HG02588 (cell line): ENCODE results near the gene BANP.
"Not testable (repeated sequence)": the region's sequence is repeated elsewhere in the genome, so short reads cannot be mapped to it uniquely, and the experiment has no call there.

Experiments used
- ATAC-seq: cut with Tn5 transposase; IDR thresholded peaks from one replicate; pipeline ENCODE4 v1.9.1; 2021; ENCODE audit warnings: mild to moderate bottlenecking, moderate library complexity; ENCODE audit not compliant: unreplicated experiment

BANP gene

DNA sequence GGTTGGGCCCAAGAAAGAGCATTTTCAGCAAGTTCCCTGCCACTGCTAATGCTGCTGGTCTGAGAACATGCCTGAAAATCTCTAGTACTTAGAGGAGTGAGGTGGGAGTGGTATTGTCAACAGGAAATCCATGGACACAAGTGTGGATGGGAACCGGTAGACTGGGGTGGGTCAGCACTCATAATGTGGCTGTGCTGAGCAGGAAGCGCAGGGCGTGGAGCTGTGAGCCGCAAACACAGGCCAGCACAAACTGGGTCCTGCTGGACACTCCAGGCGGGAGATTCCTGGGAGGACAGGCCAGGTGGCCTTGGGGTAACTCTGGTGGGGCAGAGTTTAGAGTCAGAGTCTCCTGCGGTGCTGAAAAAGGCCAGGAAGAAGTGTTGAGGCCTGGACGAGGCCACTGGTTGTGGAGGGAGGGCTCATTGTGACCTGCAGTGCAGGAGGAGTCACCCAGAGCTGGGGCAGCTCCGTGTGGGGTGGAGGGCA lies 62.6 kb downstream of the BANP start:
- no peak for ATAC-seq

GRCh38 chr16:88014252-88014781 lies 63.1 kb downstream of the BANP start:
- ATAC-seq = no peak

- ATAC-seq = no peak
Measured at GRCh38 chr16:88014954-88015805, 63.9 kb downstream of the BANP start.

- ATAC-seq = no peak
Measured at GRCh38 chr16:88015806-88016140, 64.5 kb downstream of the BANP start.

- not testable (repeated sequence) for ATAC-seq
Measured at GRCh38 chr16:88016386-88016785, 65.2 kb downstream of the BANP start.

- no peak for ATAC-seq
Measured at GRCh38 chr16:88016964-88017363, 65.7 kb downstream of the BANP start.

- ATAC-seq = no peak
Measured at GRCh38 chr16:88017587-88018101, 66.4 kb downstream of the BANP start.

DNA sequence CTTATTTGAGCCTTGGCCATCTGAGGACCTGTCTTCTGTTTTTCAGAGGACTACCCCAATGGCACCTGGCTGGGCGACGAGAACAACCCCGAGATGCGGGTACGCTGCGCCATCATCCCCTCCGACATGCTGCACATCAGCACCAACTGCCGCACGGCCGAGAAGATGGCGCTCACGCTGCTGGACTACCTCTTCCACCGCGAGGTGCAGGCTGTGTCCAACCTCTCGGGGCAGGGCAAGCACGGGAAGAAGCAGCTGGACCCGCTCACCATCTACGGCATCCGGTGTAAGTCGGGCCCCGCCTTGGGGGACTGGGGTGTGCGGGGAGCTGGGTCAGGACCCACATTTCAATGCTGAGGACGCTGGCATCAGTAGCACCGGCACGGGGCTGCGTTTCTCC lies 67.1 kb downstream of the BANP start:
- not testable (repeated sequence) for ATAC-seq

- ATAC-seq = not testable (repeated sequence)
Measured at GRCh38 chr16:88019041-88019820, 68.0 kb downstream of the BANP start.

DNA sequence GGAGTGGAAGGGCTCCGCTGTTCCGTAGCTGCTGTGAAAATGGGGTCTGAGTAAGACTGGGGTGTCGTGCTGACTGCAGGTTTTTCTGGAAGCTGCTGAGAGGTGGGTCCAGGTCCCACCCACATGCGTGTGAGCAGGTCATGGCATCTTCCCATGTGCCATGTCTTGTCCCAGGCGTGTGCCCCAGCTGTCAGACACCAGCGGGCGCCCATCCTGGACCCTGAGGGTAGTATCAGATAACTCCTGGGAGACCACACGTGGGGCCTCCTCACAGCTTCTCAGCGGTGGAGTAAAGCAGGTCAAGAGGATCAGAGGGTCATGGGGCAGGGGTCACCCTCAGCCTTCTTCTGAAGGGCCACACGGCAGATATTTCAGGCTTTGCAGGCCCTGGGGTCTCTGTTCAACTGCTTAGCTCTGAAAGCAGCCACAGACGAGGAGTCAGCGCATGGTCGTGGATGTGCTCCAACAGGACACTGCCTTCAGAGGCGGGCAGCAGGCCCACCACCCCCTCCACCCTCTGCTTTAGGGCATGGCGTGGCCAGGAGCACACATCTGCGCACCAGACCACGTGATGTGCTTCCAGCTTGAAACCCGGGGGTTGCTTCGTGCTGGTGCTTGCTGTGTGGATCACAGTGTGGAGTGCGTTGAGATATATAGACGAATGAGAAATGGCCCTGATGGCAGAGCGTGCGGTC lies 68.7 kb downstream of the BANP start:
- no peak for ATAC-seq

DNA sequence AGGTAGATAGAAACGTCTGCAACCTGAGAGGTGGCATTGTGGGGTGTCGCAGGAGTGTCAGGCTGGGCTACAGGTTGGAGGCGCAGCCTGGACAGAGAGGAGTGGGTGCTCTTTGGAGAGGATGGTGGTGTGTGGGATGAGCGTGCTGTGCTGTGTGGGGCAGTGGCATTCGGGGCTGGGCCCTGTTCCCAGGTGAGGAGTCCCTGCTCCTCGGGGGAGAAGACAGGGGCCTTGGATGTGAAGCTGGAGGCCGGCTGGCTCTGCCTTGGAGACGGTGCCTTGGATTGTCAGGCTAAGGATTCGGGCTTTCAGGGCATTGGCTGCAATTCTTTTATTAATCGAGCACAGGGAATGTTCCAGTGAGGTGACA lies 69.3 kb downstream of the BANP start:
- no peak for ATAC-seq

GRCh38 chr16:88021041-88021970 lies 70.1 kb downstream of the BANP start:
- ATAC-seq = not testable (repeated sequence)

GRCh38 chr16:88022076-88023042 lies 71.1 kb downstream of the BANP start:
- no peak for ATAC-seq

GRCh38 chr16:88023366-88023765 lies 72.1 kb downstream of the BANP start:
- ATAC-seq = no peak

DNA sequence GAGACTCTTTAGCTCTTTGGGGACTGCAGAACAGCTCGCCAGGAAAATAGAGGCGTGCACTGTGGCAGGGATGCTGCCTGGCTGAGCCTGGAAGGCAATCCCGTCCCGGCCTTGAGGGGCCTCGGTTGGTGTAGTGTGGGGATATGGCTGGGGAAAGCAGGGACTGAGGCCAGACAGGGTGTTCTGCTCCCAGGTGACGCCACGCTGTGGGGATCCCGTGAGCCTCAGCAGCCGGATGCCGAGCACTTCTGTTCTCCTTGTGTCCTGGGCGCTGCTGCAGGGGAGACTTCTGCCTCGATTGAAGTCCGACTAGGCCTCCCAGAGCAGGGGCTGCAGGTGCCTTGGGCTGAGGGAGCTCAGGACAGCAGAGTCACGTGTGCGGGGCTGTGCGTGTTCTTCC lies 72.6 kb downstream of the BANP start:
- no peak for ATAC-seq

GRCh38 chr16:88024491-88025085 lies 73.4 kb downstream of the BANP start:
- ATAC-seq = not testable (repeated sequence)

GRCh38 chr16:88025086-88025492 lies 73.9 kb downstream of the BANP start:
- not testable (repeated sequence) for ATAC-seq

DNA sequence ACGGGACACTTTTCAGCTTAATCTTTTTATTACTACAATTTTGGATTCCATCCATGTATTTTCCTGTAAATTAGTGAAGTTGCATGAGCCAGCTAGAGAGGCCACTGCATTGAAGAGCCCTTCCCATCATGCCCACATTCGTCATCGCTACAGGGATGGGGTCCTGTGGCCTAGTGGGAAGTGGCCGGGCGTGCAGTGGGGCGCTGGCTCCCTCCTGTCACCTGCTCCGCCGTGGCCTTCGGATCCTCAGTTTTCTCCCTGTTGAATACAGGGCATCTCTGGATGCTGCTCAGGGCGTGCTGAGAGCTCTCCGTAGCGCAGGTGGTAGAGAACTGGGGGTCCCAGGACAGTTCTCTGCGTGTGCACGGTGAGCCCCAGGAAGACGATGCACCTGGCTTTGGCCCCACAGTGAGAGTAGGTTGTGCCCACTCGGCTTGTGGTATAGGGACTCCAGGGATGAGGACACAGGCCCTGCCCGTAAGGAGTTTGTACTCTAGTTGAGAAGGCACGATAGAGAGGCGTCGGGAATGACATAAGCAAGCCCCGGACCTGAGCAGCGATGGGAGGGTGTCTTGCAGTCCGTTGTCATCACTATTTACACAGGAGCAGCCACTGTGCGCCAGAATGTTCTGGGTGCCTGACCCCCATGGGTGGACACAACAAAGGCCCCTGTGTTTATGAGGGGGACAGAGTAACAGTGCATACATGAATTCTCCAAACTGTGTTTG lies 74.8 kb downstream of the BANP start:
- not testable (repeated sequence) for ATAC-seq
